CD4-positive, CD25-positive, alpha-beta regulatory T cell (primary cell): Measurements from ENCODE around the gene NCSTN. TPM values are rescaled to one million over a fixed set of nuclear protein-coding genes. Genes with fewer than 3 reads are reported as not detected.
"Not testable (repeated sequence)": the region's sequence is repeated elsewhere in the genome, so short reads cannot be mapped to it uniquely, and the experiment has no call there.

Source experiments
- ATAC-seq, 2 donors: fragments of 150-1000 bp; cut with Tn5 transposase; one replicate each; pipeline ENCODE4 v1.10.0; 2021; ENCODE audit warnings: low read depth in 2 of 2, moderate number of reproducible peaks in 2 of 2, moderate library complexity in 1 of 2
- DNase-seq, 3 donors: peaks; one replicate each; pipeline versions ENCODE4 v3.0.0 to v3.0.0-alpha.2; 2012 to 2022; ENCODE audit warnings: mixed read lengths in 1 of 3
- H3K27ac ChIP-seq: one replicate; pipeline ENCODE4 v1.7.0; 2013; ENCODE audit warnings: mild to moderate bottlenecking, low read length; ENCODE audit not compliant: insufficient read depth, poor library complexity, severe bottlenecking
- H3K27me3 ChIP-seq: one replicate; pipeline ENCODE4 v1.7.0; 2013; ENCODE audit warnings: low read length; ENCODE audit not compliant: control insufficient read depth, insufficient read depth
- H3K36me3 ChIP-seq: one replicate; pipeline ENCODE4 v1.7.0; 2013; ENCODE audit warnings: mild to moderate bottlenecking, low read length, moderate library complexity; ENCODE audit not compliant: control insufficient read depth, insufficient read depth
- H3K4me1 ChIP-seq: 2 replicates; pipeline ENCODE4 v1.7.0; 2013; ENCODE audit warnings: mild to moderate bottlenecking, low read length; ENCODE audit not compliant: insufficient read depth, control insufficient read depth, poor library complexity, severe bottlenecking
- H3K4me3 ChIP-seq: one replicate; pipeline ENCODE4 v1.7.0; 2013; ENCODE audit warnings: low read depth, mild to moderate bottlenecking, low read length, moderate library complexity
- H3K9me3 ChIP-seq, 2 experiments: 1 replicate in 1 of 2; 2 replicates in 1 of 2; pipeline ENCODE4 v1.7.0; 2013; ENCODE audit warnings: low read length in 2 of 2, mild to moderate bottlenecking in 1 of 2, moderate library complexity in 1 of 2; ENCODE audit not compliant: control insufficient read depth in 2 of 2
- H3K27ac Mint-ChIP-seq, 3 donors: one replicate each; pipeline ENCODE4 v1.8.0; 2020 to 2022; ENCODE audit warnings: mild to moderate bottlenecking in 3 of 3, mixed read lengths in 3 of 3, moderate library complexity in 2 of 3
- H3K27me3 Mint-ChIP-seq: one replicate; pipeline ENCODE4 v1.8.0; 2022; ENCODE audit warnings: mild to moderate bottlenecking, mixed read lengths
- H3K36me3 Mint-ChIP-seq: one replicate; pipeline ENCODE4 v1.8.0; 2020; ENCODE audit warnings: mixed read lengths
- H3K4me1 Mint-ChIP-seq, 4 donors: one replicate each; pipeline ENCODE4 v1.8.0; 2020 to 2022; ENCODE audit warnings: mixed read lengths in 4 of 4, mild to moderate bottlenecking in 1 of 4
- H3K4me3 Mint-ChIP-seq, 4 donors: one replicate each; pipeline ENCODE4 v1.8.0; 2020 to 2022; ENCODE audit warnings: mild to moderate bottlenecking in 4 of 4, mixed read lengths in 4 of 4, moderate library complexity in 3 of 4
- H3K9me3 Mint-ChIP-seq, 7 donors: one replicate each; pipeline ENCODE4 v1.8.0; 2020 to 2022; ENCODE audit warnings: mixed read lengths in 7 of 7, mild to moderate bottlenecking in 3 of 7, moderate library complexity in 2 of 7
- polyA plus RNA-seq, 4 donors: library from polyadenylated mRNA; unstranded; fragments of 300-500 nt; fragmentation: Illumina TruSeq; gene quantifications; one replicate each; pipeline ENCODE4 v1.2.3, GENCODE V29; 2021
- total RNA-seq: library from RNA; stranded (reverse); gene quantifications from one replicate; pipeline ENCODE4 v1.2.3, GENCODE V29; 2022

The NCSTN gene
- total and polyA plus RNA-seq, 5 donors from 2014 or later, result 59.3 to 80.5 (median 62.2) TPM

GRCh38 chr1:160374306-160375110, 31.3 kb downstream of the NCSTN start:
- Mint-ChIP-seq H3K4me3 (no peak overlapping the region), H3K27me3 (peaks cover 5% of the 10 kb centered on the region), H3K36me3 (no peaks in the 10 kb centered on the region), H3K9me3 (no peaks in the 10 kb centered on the region), H3K27ac (no peak overlapping the region), H3K4me1 (peaks cover 4 to 13% (median 9%) of the 10 kb centered on the region in 4 donors)
- ATAC-seq, result no peak
- Histone ChIP-seq H3K27me3 (no peaks in the 10 kb centered on the region), H3K4me1 (peaks cover 10% of the 10 kb centered on the region), H3K27ac (no peak overlapping the region), H3K36me3 (no peaks in the 10 kb centered on the region), H3K4me3 (no peak overlapping the region), H3K9me3 (no peaks in the 10 kb centered on the region)
- no peak for DNase-seq

GRCh38 chr1:160375788-160376524, 32.8 kb downstream of the NCSTN start:
- ATAC-seq (peak in 1 of 2 donors; percentile 26), DNase-seq (peak in 1 of 3 donors; percentile 22)
- Histone ChIP-seq H3K27me3 (no peaks in the 10 kb centered on the region), H3K4me3 (peak overlapping the region; percentile 3), H3K27ac (no peak overlapping the region), H3K4me1 (peaks cover 10% of the 10 kb centered on the region), H3K36me3 (no peaks in the 10 kb centered on the region), H3K9me3 (no peaks in the 10 kb centered on the region)
- peaks cover 4 to 13% (median 9%) of the 10 kb centered on the region in 4 donors for H3K4me1 Mint-ChIP-seq
- H3K36me3 Mint-ChIP-seq, result no peaks in the 10 kb centered on the region
- H3K27ac Mint-ChIP-seq, result peak overlapping the region in 1 of 3 donors; percentile 5
- H3K4me3 Mint-ChIP-seq, result peak overlapping the region in 1 of 4 donors; percentile 70
- H3K27me3 Mint-ChIP-seq, result peaks cover 5% of the 10 kb centered on the region
- H3K9me3 Mint-ChIP-seq, result no peaks in the 10 kb centered on the region

GRCh38 chr1:160376525-160377131, 33.4 kb downstream of the NCSTN start:
- Histone ChIP-seq H3K36me3 (no peaks in the 10 kb centered on the region), H3K27ac (no peak overlapping the region), H3K9me3 (no peaks in the 10 kb centered on the region), H3K4me1 (peaks cover 10% of the 10 kb centered on the region), H3K4me3 (no peak overlapping the region), H3K27me3 (no peaks in the 10 kb centered on the region)
- H3K4me3 Mint-ChIP-seq, result peak overlapping the region in 1 of 4 donors; percentile 2
- H3K27me3 Mint-ChIP-seq, result peaks cover 5% of the 10 kb centered on the region
- DNase-seq (peak in 2 of 3 donors; percentile 39 to 71), ATAC-seq (peak; percentile 53 to 55)
- H3K9me3 Mint-ChIP-seq, result no peaks in the 10 kb centered on the region
- peaks cover 4 to 13% (median 9%) of the 10 kb centered on the region in 4 donors for H3K4me1 Mint-ChIP-seq
- no peaks in the 10 kb centered on the region for H3K36me3 Mint-ChIP-seq
- H3K27ac Mint-ChIP-seq, result no peak overlapping the region

- no peak overlapping the region for H3K4me3 ChIP-seq
- DNase-seq (no peak), ATAC-seq (no peak)
- H3K9me3 ChIP-seq, result no peaks in the 10 kb centered on the region
- H3K36me3 ChIP-seq, result no peaks in the 10 kb centered on the region
- H3K4me1 Mint-ChIP-seq, result peaks cover 4 to 13% (median 9%) of the 10 kb centered on the region in 4 donors
- H3K27ac Mint-ChIP-seq, result peak overlapping the region in 2 of 3 donors; percentile 5 to 67
- peaks cover 10% of the 10 kb centered on the region for H3K4me1 ChIP-seq
- H3K9me3 Mint-ChIP-seq, result no peaks in the 10 kb centered on the region
- H3K4me3 Mint-ChIP-seq, result no peak overlapping the region
- H3K27ac ChIP-seq, result no peak overlapping the region
- H3K27me3 ChIP-seq, result no peaks in the 10 kb centered on the region
- no peaks in the 10 kb centered on the region for H3K36me3 Mint-ChIP-seq
- H3K27me3 Mint-ChIP-seq, result peaks cover 5% of the 10 kb centered on the region
Measured at GRCh38 chr1:160377585-160378206, 34.5 kb downstream of the NCSTN start.

GRCh38 chr1:160384812-160385211, 41.6 kb downstream of the NCSTN start:
- H3K4me1 Mint-ChIP-seq, H3K27ac Mint-ChIP-seq, H3K36me3 ChIP-seq, ATAC-seq, H3K4me3 Mint-ChIP-seq, H3K4me3 ChIP-seq, H3K9me3 ChIP-seq, H3K27ac ChIP-seq, H3K36me3 Mint-ChIP-seq, H3K27me3 ChIP-seq, H3K4me1 ChIP-seq, DNase-seq: not testable (repeated sequence)
- H3K9me3 Mint-ChIP-seq, result peaks cover 0 to 11% (median 0%) of the 10 kb centered on the region in 7 donors
- H3K27me3 Mint-ChIP-seq, result peaks cover 19% of the 10 kb centered on the region

- H3K27ac ChIP-seq, H3K4me1 ChIP-seq, DNase-seq, H3K4me1 Mint-ChIP-seq, H3K27ac Mint-ChIP-seq, H3K9me3 ChIP-seq, H3K36me3 ChIP-seq, H3K36me3 Mint-ChIP-seq, H3K4me3 Mint-ChIP-seq, H3K27me3 ChIP-seq, ATAC-seq, H3K4me3 ChIP-seq: not testable (repeated sequence)
- peaks cover 47% of the 10 kb centered on the region for H3K27me3 Mint-ChIP-seq
- peaks cover 0 to 11% (median 0%) of the 10 kb centered on the region in 7 donors for H3K9me3 Mint-ChIP-seq
Measured at GRCh38 chr1:160388406-160388805, 45.2 kb downstream of the NCSTN start.

- Mint-ChIP-seq H3K9me3 (peaks cover 0 to 3% (median 0%) of the 10 kb centered on the region in 7 donors), H3K4me3 (no peak overlapping the region), H3K27ac (peak overlapping the region in 1 of 3 donors; percentile 29), H3K27me3 (peaks cover 83% of the 10 kb centered on the region), H3K36me3 (no peaks in the 10 kb centered on the region), H3K4me1 (no peaks in the 10 kb centered on the region)
- Histone ChIP-seq H3K36me3 (no peaks in the 10 kb centered on the region), H3K4me3 (no peak overlapping the region), H3K9me3 (no peaks in the 10 kb centered on the region), H3K4me1 (no peaks in the 10 kb centered on the region), H3K27ac (no peak overlapping the region), H3K27me3 (peaks cover 8% of the 10 kb centered on the region)
- DNase-seq (no peak), ATAC-seq (no peak)
Measured at GRCh38 chr1:160394673-160395072, 51.5 kb downstream of the NCSTN start.
